ENCODE results near the gene ZNF892. TPM values are rescaled to one million over a fixed set of nuclear protein-coding genes. Genes with fewer than 3 reads are reported as not detected.

ZNF892 gene
- total and polyA plus RNA-seq, 2 experiments from 2014 or later = 0.79 to 3.0 TPM

DNA sequence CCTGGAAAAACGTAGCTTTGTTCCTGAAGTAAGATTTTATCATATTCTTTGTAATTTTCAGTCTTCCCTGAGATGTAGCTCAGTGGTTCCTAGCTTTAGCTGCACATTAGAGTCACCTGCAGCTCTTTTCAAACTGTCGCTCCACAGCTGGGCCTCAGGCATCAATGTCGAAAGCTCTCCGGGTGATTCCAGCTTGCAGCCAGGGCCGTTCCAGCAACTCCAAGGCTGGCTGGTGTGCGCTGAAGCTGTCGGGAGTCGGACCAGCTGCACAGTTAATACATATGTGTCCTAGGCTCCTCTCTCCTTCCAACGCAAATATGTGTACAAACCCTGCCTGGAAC lies 42.3 kb upstream of the ZNF892 start:
- peaks cover 10% of the 10 kb centered on the region for H3F3A ChIP-seq (ENCODE audit: insufficient read depth)
- peak overlapping the region; percentile 90 for H3K9ac ChIP-seq
- no peaks in the 10 kb centered on the region for H3K36me3 ChIP-seq (ENCODE audit: low read depth)
- no peaks in the 10 kb centered on the region for H3K9me2 ChIP-seq (ENCODE audit: insufficient read depth)
- H3K9me3 ChIP-seq (ENCODE audit: low read depth) = no peaks in the 10 kb centered on the region
- DNase-seq = no peak
- peaks cover 14% of the 10 kb centered on the region for H3K4me1 ChIP-seq (ENCODE audit: insufficient read depth)
- H3K79me2 ChIP-seq (ENCODE audit: insufficient read depth) = peaks cover 62% of the 10 kb centered on the region
- H3K4me3 ChIP-seq = peak overlapping the region; percentile 89
- no peak for TF ChIP-seq EZH2phosphoT487 (IDR thresholded peaks at IDR 0.05; ENCODE audit: insufficient read depth, low read depth)
- no peak for TF ChIP-seq EZH2 (IDR thresholded peaks at IDR 0.05; ENCODE audit: insufficient read depth, poor library complexity, severe bottlenecking)
- WGBS, 2 experiments (ENCODE audit: low coverage in 1 of 2, low lambda C conversion rate in 2 of 2, missing lambda C conversion rate in 2 of 2) = 0 to 1% methylated on average over 9 of the region's 9 CpGs
- H3K27ac ChIP-seq = peak overlapping the region; percentile 89
- H4K20me1 ChIP-seq (ENCODE audit: insufficient read depth) = no peaks in the 10 kb centered on the region; the same call in 1 of the 2 replicates
- in situ Hi-C loops (cut with MboI) = no loop called here
- H3K27me3 ChIP-seq (replicated peaks; ENCODE audit: insufficient read depth) = no peaks in the 10 kb centered on the region
- peak overlapping the region; percentile 88 for H2AFZ ChIP-seq
- peak overlapping the region; percentile 97 for H3K4me2 ChIP-seq (ENCODE audit: unreplicated experiment)

GRCh38 chr2:95165371-95166064 lies 41.8 kb upstream of the ZNF892 start, which contains the start of gene ZNF2:
Gene ZNF2, plus strand, starts transcription at chr2:95165809. Its CDS starts 10,418 bp downstream, at chr2:95176227.
- peak within 1 kb of the TSS; percentile 89 for H3K4me3 ChIP-seq
- in situ Hi-C loops (cut with MboI) = no loop called here
- 0 out of 2 replicates have a peak, but pooled peaks cover 5% of the 10 kb centered on the region for H3F3A ChIP-seq (ENCODE audit: insufficient read depth)
- H3K79me2 ChIP-seq (ENCODE audit: insufficient read depth) = peaks cover 68% of the 10 kb centered on the region
- peaks cover 14% of the 10 kb centered on the region for H3K4me1 ChIP-seq (ENCODE audit: insufficient read depth)
- TF ChIP-seq EZH2phosphoT487 (IDR thresholded peaks at IDR 0.05; ENCODE audit: insufficient read depth, low read depth) (no peak), EZH2 (IDR thresholded peaks at IDR 0.05; ENCODE audit: insufficient read depth, poor library complexity, severe bottlenecking) (no peak)
- H3K9me3 ChIP-seq (ENCODE audit: low read depth) = no peaks in the 10 kb centered on the region
- no peaks in the 10 kb centered on the region; the same call in 1 of the 2 replicates for H4K20me1 ChIP-seq (ENCODE audit: insufficient read depth)
- H2AFZ ChIP-seq = peak within 1 kb of the TSS; percentile 88
- no peaks in the 10 kb centered on the region for H3K9me2 ChIP-seq (ENCODE audit: insufficient read depth)
- WGBS, 2 experiments (ENCODE audit: low coverage in 1 of 2, low lambda C conversion rate in 2 of 2, missing lambda C conversion rate in 2 of 2) = 1% methylated on average over 49 to 56 of the region's 56 CpGs
- H3K27ac ChIP-seq = peak within 1 kb of the TSS; percentile 89
- peak within 1 kb of the TSS; percentile 97 for H3K4me2 ChIP-seq (ENCODE audit: unreplicated experiment)
- DNase-seq = peak; percentile 99
- H3K27me3 ChIP-seq (replicated peaks; ENCODE audit: insufficient read depth) = no peaks in the 10 kb centered on the region
- H3K36me3 ChIP-seq (ENCODE audit: low read depth) = no peaks in the 10 kb centered on the region
- H3K9ac ChIP-seq = peak within 1 kb of the TSS; percentile 90

DNA sequence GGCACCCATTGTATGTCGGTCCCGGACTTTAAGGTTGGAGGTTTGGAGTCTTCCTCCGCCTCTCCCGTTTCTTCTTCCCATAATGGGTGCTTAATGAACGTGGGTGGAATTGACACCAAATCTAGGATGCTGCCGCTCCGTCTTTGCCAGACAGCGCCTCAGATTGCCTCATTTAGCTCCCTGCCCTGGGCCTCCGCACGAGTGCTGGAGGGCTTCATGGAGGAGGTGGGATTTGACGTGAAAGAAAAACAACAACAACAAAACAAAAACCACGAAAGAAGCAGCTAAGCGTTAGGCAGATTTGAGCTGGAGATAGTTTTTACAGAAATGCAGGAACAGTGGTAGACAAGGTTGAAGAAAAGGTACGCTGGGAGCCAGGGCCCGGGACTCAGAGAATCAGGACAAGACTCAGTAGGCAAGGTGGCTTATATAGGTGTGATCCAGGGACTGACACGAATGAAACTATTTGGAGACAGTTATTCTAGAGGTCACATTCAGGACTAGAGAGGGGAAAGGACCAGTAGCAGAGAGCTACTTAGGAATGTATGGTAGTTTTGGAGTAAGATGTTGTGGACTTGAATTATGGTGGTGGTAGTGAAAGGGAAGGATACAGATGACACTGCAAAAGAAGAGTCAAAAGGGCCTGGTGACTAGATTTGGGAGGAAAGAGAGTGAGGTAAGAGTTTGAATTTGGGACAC lies 41.1 kb upstream of the ZNF892 start:
- WGBS, 2 experiments (ENCODE audit: low coverage in 1 of 2, low lambda C conversion rate in 2 of 2, missing lambda C conversion rate in 2 of 2) = 8 to 9% methylated on average over 14 to 16 of the region's 16 CpGs
- Histone ChIP-seq H3K4me3 (peak overlapping the region; percentile 89), H3K9ac (peak overlapping the region; percentile 90), H3F3A (ENCODE audit: insufficient read depth) (0 out of 2 replicates have a peak, but pooled peaks cover 5% of the 10 kb centered on the region), H3K79me2 (ENCODE audit: insufficient read depth) (peaks cover 75% of the 10 kb centered on the region), H3K27me3 (replicated peaks; ENCODE audit: insufficient read depth) (no peaks in the 10 kb centered on the region), H3K9me2 (ENCODE audit: insufficient read depth) (no peaks in the 10 kb centered on the region), H3K9me3 (ENCODE audit: low read depth) (no peaks in the 10 kb centered on the region), H3K36me3 (ENCODE audit: low read depth) (no peaks in the 10 kb centered on the region), H4K20me1 (ENCODE audit: insufficient read depth) (no peaks in the 10 kb centered on the region; the same call in 1 of the 2 replicates), H3K4me1 (ENCODE audit: insufficient read depth) (peaks cover 14% of the 10 kb centered on the region), H3K27ac (peak overlapping the region; percentile 89), H3K4me2 (ENCODE audit: unreplicated experiment) (peak overlapping the region; percentile 88), H2AFZ (peak overlapping the region; percentile 88)
- TF ChIP-seq EZH2 (IDR thresholded peaks at IDR 0.05; ENCODE audit: insufficient read depth, poor library complexity, severe bottlenecking) = no peak
- no peak for TF ChIP-seq EZH2phosphoT487 (IDR thresholded peaks at IDR 0.05; ENCODE audit: insufficient read depth, low read depth)
- in situ Hi-C loops (cut with MboI) = no loop called here
- DNase-seq = no peak

- Histone ChIP-seq H3K9ac (no peak overlapping the region), H3K4me2 (ENCODE audit: unreplicated experiment) (no peak overlapping the region), H4K20me1 (ENCODE audit: insufficient read depth) (no peaks in the 10 kb centered on the region; the same call in 1 of the 2 replicates), H3K9me2 (ENCODE audit: insufficient read depth) (no peaks in the 10 kb centered on the region), H3K79me2 (ENCODE audit: insufficient read depth) (peaks cover 94% of the 10 kb centered on the region), H3K9me3 (ENCODE audit: low read depth) (no peaks in the 10 kb centered on the region), H3K27ac (no peak overlapping the region), H3K4me3 (no peak overlapping the region), H3K4me1 (ENCODE audit: insufficient read depth) (no peaks in the 10 kb centered on the region), H2AFZ (no peak overlapping the region), H3K27me3 (replicated peaks; ENCODE audit: insufficient read depth) (no peaks in the 10 kb centered on the region), H3K36me3 (ENCODE audit: low read depth) (no peaks in the 10 kb centered on the region), H3F3A (ENCODE audit: insufficient read depth) (no peaks in the 10 kb centered on the region)
- TF ChIP-seq EZH2 (IDR thresholded peaks at IDR 0.05; ENCODE audit: insufficient read depth, poor library complexity, severe bottlenecking) (no peak), EZH2phosphoT487 (IDR thresholded peaks at IDR 0.05; ENCODE audit: insufficient read depth, low read depth) (no peak)
- in situ Hi-C loops (cut with MboI) = no loop called here
- no peak for DNase-seq
- 47 to 56% methylated on average over 7 of the region's 7 CpGs for WGBS, 2 experiments (ENCODE audit: low coverage in 1 of 2, low lambda C conversion rate in 2 of 2, missing lambda C conversion rate in 2 of 2)
Measured at GRCh38 chr2:95171902-95172301, 35.4 kb upstream of the ZNF892 start.

Measured in GM23248 (cell line).